GM19328 (cell line): ENCODE measurements around the gene EFTUD2.
A peak's percentile ranks its signal among the peaks of the same experiment; 100 is the strongest.
"Not testable (repeated sequence)": the region's sequence is repeated elsewhere in the genome, so short reads cannot be mapped to it uniquely, and the experiment has no call there.

Source experiments
- ATAC-seq: cut with Tn5 transposase; IDR thresholded peaks from one replicate; pipeline ENCODE4 v1.9.1; 2021; ENCODE audit warnings: mild to moderate bottlenecking, moderate library complexity; ENCODE audit not compliant: unreplicated experiment

The EFTUD2 gene

GRCh38 chr17:44899074-44899782 lies at the start of gene EFTUD2:
Gene EFTUD2, minus strand, starts transcription at chr17:44899445. Its CDS starts 4,924 bp downstream, at chr17:44894521.
- ATAC-seq: peak; percentile 71

GRCh38 chr17:44948315-44948795 lies 49.1 kb upstream of the EFTUD2 start:
- ATAC-seq: no peak

- ATAC-seq: peak; percentile 94
Measured at GRCh38 chr17:44947461-44948314, 48.4 kb upstream of the EFTUD2 start, which contains the start of gene KIF18B. Gene KIF18B, minus strand, starts transcription at chr17:44947773. Its CDS starts 11,429 bp downstream, at chr17:44936344.

- not testable (repeated sequence) for ATAC-seq
Measured at GRCh38 chr17:44945652-44946051, 46.4 kb upstream of the EFTUD2 start.

GRCh38 chr17:44942456-44942855 lies 43.2 kb upstream of the EFTUD2 start:
- ATAC-seq: no peak

GRCh38 chr17:44941712-44942331 lies 42.6 kb upstream of the EFTUD2 start:
- ATAC-seq: no peak

GRCh38 chr17:44940768-44941167 lies 41.5 kb upstream of the EFTUD2 start:
- ATAC-seq: no peak

- ATAC-seq: no peak
Measured at GRCh38 chr17:44940317-44940716, 41.1 kb upstream of the EFTUD2 start.

GRCh38 chr17:44935116-44935515 lies 35.9 kb upstream of the EFTUD2 start:
- no peak for ATAC-seq

- ATAC-seq: no peak
Measured at GRCh38 chr17:44934745-44935105, 35.5 kb upstream of the EFTUD2 start.

GRCh38 chr17:44933824-44934744 lies 34.8 kb upstream of the EFTUD2 start:
- no peak for ATAC-seq

- no peak for ATAC-seq
Measured at GRCh38 chr17:44932787-44933097, 33.5 kb upstream of the EFTUD2 start.

GRCh38 chr17:44932096-44932786 lies 33.0 kb upstream of the EFTUD2 start:
- no peak for ATAC-seq

GRCh38 chr17:44931376-44931775 lies 32.1 kb upstream of the EFTUD2 start:
- ATAC-seq: no peak

GRCh38 chr17:44930667-44931066 lies 31.4 kb upstream of the EFTUD2 start:
- no peak for ATAC-seq

GRCh38 chr17:44928950-44929720 lies 29.9 kb upstream of the EFTUD2 start:
- no peak for ATAC-seq

- no peak for ATAC-seq
Measured at GRCh38 chr17:44928136-44928535, 28.9 kb upstream of the EFTUD2 start.

- no peak for ATAC-seq
Measured at GRCh38 chr17:44927696-44928095, 28.5 kb upstream of the EFTUD2 start.

- ATAC-seq: no peak
Measured at GRCh38 chr17:44926821-44927525, 27.7 kb upstream of the EFTUD2 start.
